ENCODE data around the gene JMJD4. TPM values are rescaled to one million over a fixed set of nuclear protein-coding genes. Genes with fewer than 3 reads are reported as not detected.

JMJD4 gene
- total and polyA plus RNA-seq, 9 of the 15 experiments (the other 6 are each of a cell fraction or from before 2014, with no cell fraction given), result 1.4 to 42.6 (median 29.2) TPM

DNA sequence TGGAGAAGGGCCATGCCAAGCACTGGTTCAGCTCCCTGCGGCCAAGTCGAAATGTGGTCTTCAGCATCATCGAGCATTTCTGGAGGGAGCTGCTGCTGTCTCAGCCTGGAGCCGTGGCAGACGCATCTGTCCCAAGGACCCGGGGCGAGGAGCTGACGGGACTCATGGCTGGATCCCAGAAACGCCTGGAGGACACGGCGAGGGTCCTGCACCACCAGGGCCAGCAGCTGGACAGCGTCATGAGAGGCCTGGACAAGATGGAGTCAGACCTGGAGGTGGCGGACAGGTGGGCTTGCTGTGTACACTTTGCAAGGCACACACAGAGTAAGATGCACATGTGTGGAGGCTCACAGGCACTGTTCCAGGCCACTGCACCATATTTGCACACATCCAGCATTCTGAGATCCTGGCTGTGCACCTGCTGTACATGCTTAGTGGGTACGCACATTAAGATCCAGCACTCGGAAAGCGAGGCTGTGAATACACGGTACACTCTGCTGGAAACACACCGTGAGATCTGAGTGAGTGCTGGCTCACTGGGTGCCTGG is 12.9 kb upstream of the JMJD4 start (continued):
- TF ChIP-seq, protein P1, sequence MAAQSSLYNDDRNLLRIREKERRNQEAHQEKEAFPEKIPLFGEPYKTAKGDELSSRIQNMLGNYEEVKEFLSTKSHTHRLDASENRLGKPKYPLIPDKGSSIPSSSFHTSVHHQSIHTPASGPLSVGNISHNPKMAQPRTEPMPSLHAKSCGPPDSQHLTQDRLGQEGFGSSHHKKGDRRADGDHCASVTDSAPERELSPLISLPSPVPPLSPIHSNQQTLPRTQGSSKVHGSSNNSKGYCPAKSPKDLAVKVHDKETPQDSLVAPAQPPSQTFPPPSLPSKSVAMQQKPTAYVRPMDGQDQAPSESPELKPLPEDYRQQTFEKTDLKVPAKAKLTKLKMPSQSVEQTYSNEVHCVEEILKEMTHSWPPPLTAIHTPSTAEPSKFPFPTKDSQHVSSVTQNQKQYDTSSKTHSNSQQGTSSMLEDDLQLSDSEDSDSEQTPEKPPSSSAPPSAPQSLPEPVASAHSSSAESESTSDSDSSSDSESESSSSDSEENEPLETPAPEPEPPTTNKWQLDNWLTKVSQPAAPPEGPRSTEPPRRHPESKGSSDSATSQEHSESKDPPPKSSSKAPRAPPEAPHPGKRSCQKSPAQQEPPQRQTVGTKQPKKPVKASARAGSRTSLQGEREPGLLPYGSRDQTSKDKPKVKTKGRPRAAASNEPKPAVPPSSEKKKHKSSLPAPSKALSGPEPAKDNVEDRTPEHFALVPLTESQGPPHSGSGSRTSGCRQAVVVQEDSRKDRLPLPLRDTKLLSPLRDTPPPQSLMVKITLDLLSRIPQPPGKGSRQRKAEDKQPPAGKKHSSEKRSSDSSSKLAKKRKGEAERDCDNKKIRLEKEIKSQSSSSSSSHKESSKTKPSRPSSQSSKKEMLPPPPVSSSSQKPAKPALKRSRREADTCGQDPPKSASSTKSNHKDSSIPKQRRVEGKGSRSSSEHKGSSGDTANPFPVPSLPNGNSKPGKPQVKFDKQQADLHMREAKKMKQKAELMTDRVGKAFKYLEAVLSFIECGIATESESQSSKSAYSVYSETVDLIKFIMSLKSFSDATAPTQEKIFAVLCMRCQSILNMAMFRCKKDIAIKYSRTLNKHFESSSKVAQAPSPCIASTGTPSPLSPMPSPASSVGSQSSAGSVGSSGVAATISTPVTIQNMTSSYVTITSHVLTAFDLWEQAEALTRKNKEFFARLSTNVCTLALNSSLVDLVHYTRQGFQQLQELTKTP (IDR thresholded peaks at IDR 0.05; ENCODE audit: low read depth in 1 of 2, partially characterized antibody in 2 of 2), result no peak
- no peak for TF ChIP-seq MYNN (IDR thresholded peaks at IDR 0.05)
- no peak for TF ChIP-seq MYNN (CRISPR knock-in tag; IDR thresholded peaks at IDR 0.05)
- TF ChIP-seq, protein P2, sequence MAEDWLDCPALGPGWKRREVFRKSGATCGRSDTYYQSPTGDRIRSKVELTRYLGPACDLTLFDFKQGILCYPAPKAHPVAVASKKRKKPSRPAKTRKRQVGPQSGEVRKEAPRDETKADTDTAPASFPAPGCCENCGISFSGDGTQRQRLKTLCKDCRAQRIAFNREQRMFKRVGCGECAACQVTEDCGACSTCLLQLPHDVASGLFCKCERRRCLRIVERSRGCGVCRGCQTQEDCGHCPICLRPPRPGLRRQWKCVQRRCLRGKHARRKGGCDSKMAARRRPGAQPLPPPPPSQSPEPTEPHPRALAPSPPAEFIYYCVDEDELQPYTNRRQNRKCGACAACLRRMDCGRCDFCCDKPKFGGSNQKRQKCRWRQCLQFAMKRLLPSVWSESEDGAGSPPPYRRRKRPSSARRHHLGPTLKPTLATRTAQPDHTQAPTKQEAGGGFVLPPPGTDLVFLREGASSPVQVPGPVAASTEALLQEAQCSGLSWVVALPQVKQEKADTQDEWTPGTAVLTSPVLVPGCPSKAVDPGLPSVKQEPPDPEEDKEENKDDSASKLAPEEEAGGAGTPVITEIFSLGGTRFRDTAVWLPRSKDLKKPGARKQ (CRISPR knock-in tag; IDR thresholded peaks at IDR 0.05), result no peak
- TF ChIP-seq SMARCC2 (IDR thresholded peaks at IDR 0.05; ENCODE audit: low read depth), result no peak
- TF ChIP-seq PRPF4 (IDR thresholded peaks at IDR 0.05; ENCODE audit: insufficient read depth, low read depth, low read length, poor library complexity, severe bottlenecking), result no peak
- TF ChIP-seq, protein P3, sequence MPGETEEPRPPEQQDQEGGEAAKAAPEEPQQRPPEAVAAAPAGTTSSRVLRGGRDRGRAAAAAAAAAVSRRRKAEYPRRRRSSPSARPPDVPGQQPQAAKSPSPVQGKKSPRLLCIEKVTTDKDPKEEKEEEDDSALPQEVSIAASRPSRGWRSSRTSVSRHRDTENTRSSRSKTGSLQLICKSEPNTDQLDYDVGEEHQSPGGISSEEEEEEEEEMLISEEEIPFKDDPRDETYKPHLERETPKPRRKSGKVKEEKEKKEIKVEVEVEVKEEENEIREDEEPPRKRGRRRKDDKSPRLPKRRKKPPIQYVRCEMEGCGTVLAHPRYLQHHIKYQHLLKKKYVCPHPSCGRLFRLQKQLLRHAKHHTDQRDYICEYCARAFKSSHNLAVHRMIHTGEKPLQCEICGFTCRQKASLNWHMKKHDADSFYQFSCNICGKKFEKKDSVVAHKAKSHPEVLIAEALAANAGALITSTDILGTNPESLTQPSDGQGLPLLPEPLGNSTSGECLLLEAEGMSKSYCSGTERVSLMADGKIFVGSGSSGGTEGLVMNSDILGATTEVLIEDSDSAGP (CRISPR knock-in tag; IDR thresholded peaks at IDR 0.05), result 0 out of 2 replicates have a peak, but pooled peaks have one; percentile 13
- no peak for TF ChIP-seq TEAD4 (IDR thresholded peaks at IDR 0.05; ENCODE audit: low read length)
- TF ChIP-seq TEAD4 (CRISPR knock-in tag; IDR thresholded peaks at IDR 0.05; ENCODE audit: borderline replicate concordance), result 0 out of 2 replicates have a peak, but pooled peaks have one; percentile 45
- TF ChIP-seq, protein P4, sequence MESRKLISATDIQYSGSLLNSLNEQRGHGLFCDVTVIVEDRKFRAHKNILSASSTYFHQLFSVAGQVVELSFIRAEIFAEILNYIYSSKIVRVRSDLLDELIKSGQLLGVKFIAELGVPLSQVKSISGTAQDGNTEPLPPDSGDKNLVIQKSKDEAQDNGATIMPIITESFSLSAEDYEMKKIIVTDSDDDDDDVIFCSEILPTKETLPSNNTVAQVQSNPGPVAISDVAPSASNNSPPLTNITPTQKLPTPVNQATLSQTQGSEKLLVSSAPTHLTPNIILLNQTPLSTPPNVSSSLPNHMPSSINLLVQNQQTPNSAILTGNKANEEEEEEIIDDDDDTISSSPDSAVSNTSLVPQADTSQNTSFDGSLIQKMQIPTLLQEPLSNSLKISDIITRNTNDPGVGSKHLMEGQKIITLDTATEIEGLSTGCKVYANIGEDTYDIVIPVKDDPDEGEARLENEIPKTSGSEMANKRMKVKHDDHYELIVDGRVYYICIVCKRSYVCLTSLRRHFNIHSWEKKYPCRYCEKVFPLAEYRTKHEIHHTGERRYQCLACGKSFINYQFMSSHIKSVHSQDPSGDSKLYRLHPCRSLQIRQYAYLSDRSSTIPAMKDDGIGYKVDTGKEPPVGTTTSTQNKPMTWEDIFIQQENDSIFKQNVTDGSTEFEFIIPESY (CRISPR knock-in tag; IDR thresholded peaks at IDR 0.05), result 0 out of 2 replicates have a peak, but pooled peaks have one; percentile 37
- no peak for TF ChIP-seq ZBTB7A (IDR thresholded peaks at IDR 0.05; ENCODE audit: borderline replicate concordance, control insufficient read depth, low read depth, low read length)
- TF ChIP-seq TBP (optimal IDR thresholded peaks at IDR 0.05; ENCODE audit: low read depth, low read length), result no peak
- 0 out of 2 replicates have a peak, but pooled peaks have one; percentile 50 for TF ChIP-seq CEBPG (CRISPR knock-in tag; IDR thresholded peaks at IDR 0.05)
- no peak for TF ChIP-seq CEBPG (tag; conservative IDR thresholded peaks at IDR 0.05 in 1 of 2, IDR thresholded peaks at IDR 0.05 in 1 of 2)
- TF ChIP-seq ZNF232 (CRISPR knock-in tag; IDR thresholded peaks at IDR 0.05), result no peak
- TF ChIP-seq ZNF184 (CRISPR knock-in tag; IDR thresholded peaks at IDR 0.05), result no peak
- TF ChIP-seq GTF2F1 (IDR thresholded peaks at IDR 0.05; ENCODE audit: low read depth, low read length), result no peak
- no peak for TF ChIP-seq ZNF77 (CRISPR knock-in tag; IDR thresholded peaks at IDR 0.05)
- no peak for TF ChIP-seq SP1 (CRISPR knock-in tag; IDR thresholded peaks at IDR 0.05)
